22Rv1 (cell line): Measurements from ENCODE around the gene PIK3R1.

Experiments used
- CTCF ChIP-seq: fragments of 450-650 bp; IDR thresholded peaks from 2 replicates; pipeline ENCODE4 v1.5.1; 2017; ENCODE audit warnings: mild to moderate bottlenecking
- ZFX ChIP-seq: fragments of 450-650 bp; IDR thresholded peaks from 2 replicates; pipeline ENCODE4 v1.6.1; 2017; ENCODE audit warnings: antibody characterized with exemption, borderline replicate concordance

GRCh38 chr5:68287976-68288706 lies 72.6 kb downstream of the PIK3R1 start:
- TF ChIP-seq CTCF = no peak
- no peak for TF ChIP-seq ZFX
